Tongue (tissue), 2 donors: ENCODE measurements around the gene WDFY3. TPM values are rescaled to one million over a fixed set of nuclear protein-coding genes. Genes with fewer than 3 reads are reported as not detected.

Experiments used
- DNase-seq: peaks from one replicate; pipeline ENCODE4 v3.0.0-alpha.2; 2015
- total RNA-seq: library from RNA; depleted of rRNA; stranded (reverse); fragments of >200 nt; gene quantifications from one replicate; pipeline ENCODE4 v1.2.3, GENCODE V29; 2014

The WDFY3 gene
- total RNA-seq = 112 TPM

- peak; percentile 96 for DNase-seq
These were observed at the start of gene WDFY3 for GRCh38 chr4:84966382-84967242. Gene WDFY3, minus strand, starts transcription at chr4:84966690. Its CDS starts 106,099 bp downstream, at chr4:84860591.

GRCh38 chr4:85005865-85006377 lies 39.4 kb upstream of the WDFY3 start:
- no peak for DNase-seq

- DNase-seq = no peak
These were observed 33.9 kb upstream of the WDFY3 start for GRCh38 chr4:85000343-85000742.

- no peak for DNase-seq
These were observed 28.9 kb upstream of the WDFY3 start for GRCh38 chr4:84995386-84995785.

GRCh38 chr4:84994280-84994679 lies 27.8 kb upstream of the WDFY3 start:
- peak; percentile 73 for DNase-seq

DNA sequence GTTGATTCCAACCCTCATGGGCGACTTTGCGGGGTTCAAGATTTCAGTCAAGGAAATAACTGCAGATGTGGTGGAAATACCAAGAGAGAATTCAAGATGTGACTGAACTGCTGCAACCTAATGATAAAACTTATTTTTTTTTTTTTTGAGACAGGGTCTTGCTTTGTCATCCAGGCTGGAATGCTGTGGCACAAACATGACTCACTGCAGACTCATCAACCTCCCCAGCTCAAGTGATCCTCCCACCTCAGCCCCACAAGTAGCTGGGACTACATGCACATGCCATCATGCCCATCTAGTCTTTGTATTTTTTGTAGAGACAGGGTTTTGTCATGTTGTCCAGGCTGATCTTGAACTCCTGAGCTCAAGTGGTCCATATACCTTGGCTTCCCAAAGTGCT lies 19.5 kb upstream of the WDFY3 start:
- DNase-seq = no peak

DNA sequence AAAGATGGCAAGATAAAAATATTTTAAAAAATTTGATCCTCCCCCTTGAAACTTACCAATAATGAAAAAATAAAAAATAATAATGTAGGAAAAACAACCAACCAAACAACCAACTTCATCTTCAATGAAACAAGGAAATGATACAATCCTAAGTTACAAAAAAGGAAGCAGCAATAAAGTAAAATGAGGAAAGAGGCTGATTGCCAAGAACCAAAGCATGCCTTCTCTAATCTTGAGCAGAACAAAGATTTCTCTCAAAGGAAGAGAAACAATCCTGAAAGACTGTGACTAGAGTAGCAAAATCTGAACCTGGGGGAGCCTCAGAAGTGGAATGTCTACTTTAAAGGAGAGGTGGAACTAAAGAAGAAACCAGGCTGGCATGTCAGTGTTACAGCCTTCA lies 10.9 kb upstream of the WDFY3 start:
- DNase-seq = no peak

GRCh38 chr4:84973856-84974255 lies 7.4 kb upstream of the WDFY3 start:
- DNase-seq = no peak

GRCh38 chr4:84971319-84971932 lies 4.9 kb upstream of the WDFY3 start:
- peak; percentile 69 for DNase-seq

DNA sequence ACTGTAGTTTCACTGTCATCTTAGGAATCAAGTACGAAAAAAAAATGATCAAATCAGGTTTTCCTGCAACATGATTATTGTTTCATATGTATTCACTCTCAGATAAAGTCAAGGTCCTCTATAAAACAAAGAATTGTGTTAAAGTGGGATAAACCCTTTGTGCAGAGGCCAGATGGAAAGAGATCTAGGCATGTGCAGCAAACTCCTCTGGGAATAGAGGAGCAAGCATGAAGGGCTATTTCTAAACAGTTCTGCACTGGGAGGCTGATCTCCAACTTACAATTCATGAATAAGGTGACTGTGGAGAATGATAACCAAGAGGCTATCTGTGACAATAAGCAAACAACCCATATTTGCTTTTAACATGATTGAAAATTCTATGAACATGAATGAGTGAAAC lies 2.4 kb upstream of the WDFY3 start:
- DNase-seq = no peak

- no peak for DNase-seq
These were observed 777 bp upstream of the WDFY3 start for GRCh38 chr4:84967243-84967690.

GRCh38 chr4:84965553-84966381 lies 723 bp downstream of the WDFY3 start:
- peak; percentile 55 for DNase-seq

- DNase-seq = peak; percentile 18
These were observed 1.4 kb downstream of the WDFY3 start for GRCh38 chr4:84964995-84965552.

DNA sequence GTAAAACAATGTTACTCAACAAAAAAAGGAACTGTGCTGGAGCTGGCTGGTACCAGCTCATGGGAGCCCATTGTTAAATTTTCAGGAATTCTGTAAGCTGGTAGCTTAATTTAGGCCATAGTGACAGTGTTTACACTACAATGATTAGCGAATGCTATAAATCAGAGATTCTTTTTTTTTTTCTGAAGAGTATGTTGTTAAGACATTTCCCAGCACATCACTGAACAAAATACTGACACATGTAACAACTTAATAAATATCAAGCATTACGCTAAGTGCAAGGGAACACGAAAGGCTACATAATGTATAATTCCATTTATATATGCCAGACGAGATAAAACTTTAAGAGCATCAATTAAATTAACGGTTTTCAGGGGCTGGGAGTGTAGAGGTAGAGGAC lies 4.4 kb downstream of the WDFY3 start:
- DNase-seq = no peak

GRCh38 chr4:84958434-84958833 lies 8.1 kb downstream of the WDFY3 start:
- DNase-seq = no peak

DNA sequence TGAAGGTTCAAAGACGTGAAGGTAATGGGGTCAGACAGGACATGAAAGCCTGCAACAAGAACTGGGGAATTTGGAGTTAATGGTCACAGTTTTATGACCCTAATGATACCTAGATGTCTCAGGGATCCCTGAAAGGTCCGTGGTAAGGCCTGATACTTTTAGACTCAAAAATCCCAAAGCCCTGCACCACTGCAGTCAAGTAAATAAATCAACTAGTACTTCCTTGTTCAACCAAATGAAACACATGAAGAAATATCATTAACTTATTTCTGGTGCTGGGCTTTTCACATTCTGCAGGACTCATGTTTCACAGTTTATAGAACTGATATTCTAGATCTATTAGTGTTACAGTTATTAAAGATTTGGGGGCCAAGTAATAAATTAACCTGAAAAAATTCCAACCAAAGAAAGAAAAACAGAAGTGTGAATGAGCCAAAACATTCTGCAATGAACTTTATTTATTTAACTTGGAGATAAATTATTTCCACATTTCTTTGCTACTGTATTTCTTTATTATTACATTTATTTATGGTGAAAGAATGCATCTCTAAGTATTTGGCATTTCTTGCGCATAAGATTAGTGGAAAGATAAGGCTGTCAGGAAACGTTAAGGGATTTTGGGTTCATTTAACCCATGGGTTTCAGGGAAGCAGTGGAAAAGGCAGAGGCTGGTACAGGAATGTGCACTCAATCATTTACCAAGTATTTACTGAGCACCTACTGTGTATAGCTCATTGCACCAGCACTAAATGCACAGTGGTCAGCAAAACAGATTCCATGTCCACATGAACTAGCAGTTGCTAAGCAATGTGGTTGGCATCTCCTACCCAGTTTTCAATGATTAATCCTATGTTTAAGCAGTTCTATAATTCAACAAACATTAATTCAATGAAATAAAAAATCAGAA lies 8.7 kb downstream of the WDFY3 start:
- no peak for DNase-seq

DNA sequence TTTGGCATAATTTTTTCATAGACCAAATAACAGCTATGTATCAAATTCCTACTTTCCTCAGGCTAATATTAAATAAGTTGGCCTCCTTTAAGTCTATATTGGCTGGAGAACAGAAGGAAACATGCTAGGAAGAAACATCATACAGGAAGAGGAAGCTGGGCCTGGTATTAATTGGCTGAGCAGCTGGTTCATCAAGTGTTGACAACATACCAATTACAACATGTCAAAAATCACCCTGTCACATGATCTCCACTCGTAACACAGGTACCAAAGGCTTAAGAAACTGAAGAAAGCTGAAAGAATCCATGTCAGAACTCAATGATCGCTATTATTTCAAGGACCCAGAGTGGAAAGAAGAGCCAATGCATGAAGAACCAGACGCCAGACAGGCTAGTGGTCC lies 10.5 kb downstream of the WDFY3 start:
- no peak for DNase-seq

DNA sequence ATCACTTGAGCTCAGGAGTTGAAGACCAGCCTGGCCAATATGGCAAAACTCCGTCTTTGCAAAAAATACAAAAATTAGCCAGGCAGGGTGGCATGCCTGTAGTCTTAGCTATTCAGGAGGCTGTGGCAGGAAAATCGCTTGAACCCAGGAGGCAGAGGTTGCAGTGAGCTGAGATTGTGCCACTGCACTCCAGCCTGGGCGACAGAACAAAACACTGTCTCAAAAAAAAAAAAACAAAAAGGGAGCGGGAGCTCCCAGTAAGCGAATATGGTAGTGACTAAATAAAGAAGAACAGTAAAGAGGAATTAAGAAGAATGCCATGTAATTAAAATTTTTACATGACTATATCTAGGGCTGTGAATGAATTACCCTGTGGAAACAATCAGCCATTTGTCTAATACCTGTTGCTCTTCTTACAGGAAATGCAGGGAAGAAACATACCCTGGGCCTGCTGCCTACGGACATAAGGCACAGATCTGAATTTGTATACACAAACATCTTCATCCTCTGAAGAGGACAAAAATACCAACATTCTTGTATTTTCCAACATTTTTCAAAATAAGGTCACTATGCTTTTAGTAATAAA lies 11.4 kb downstream of the WDFY3 start:
- DNase-seq = no peak

- DNase-seq = no peak
These were observed 13.7 kb downstream of the WDFY3 start for GRCh38 chr4:84952776-84953175.

DNA sequence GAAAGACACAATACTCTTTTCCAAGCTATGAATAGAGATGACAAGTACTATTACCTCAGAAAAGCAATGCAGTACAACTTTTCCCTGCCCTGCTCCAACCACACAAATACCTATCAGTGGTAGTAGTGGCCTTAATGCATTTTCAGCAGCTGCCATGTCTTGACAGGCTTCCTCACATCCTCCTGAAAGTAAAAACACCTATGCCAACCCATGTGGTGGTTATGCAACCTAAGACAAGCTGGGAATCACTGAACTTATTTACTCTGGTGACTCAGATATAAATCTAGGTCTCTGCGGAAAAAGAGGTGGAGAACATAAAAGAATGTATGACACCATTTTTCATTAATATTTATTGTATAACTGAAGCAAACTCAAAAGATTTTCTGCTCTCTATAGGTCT lies 14.5 kb downstream of the WDFY3 start:
- DNase-seq = no peak

- no peak for DNase-seq
These were observed 18.4 kb downstream of the WDFY3 start for GRCh38 chr4:84948056-84948455.
